Lung (tissue), 12 donors: Measurements from ENCODE around the gene GPR89B. TPM values are rescaled to one million over a fixed set of nuclear protein-coding genes. Genes with fewer than 3 reads are reported as not detected.
A peak's percentile ranks its signal among the peaks of the same experiment; 100 is the strongest.

Experiments used
- ATAC-seq: fragments of 200-7000 bp; cut with Tn5 transposase; one replicate; pipeline ENCODE4 v1.9.1; 2020; ENCODE audit warnings: moderate number of reproducible peaks; ENCODE audit not compliant: insufficient read depth, low FRiP score
- DNase-seq, 3 donors: peaks; one replicate each; pipeline ENCODE4 v3.0.0-alpha.2; 2013 to 2017
- H3K27ac ChIP-seq, 2 donors: one replicate each; pipeline ENCODE4 v1.5.1; 2013; ENCODE audit warnings: mild to moderate bottlenecking in 2 of 2, moderate library complexity in 2 of 2, control low read depth in 1 of 2, inconsistent platforms in 1 of 2, low read depth in 1 of 2, low read length in 1 of 2
- H3K27me3 ChIP-seq, 3 donors: one replicate each; pipeline ENCODE4 v1.5.1; 2013; ENCODE audit warnings: low read length in 2 of 3; ENCODE audit not compliant: control insufficient read depth in 3 of 3, insufficient read depth in 3 of 3
- H3K36me3 ChIP-seq, 4 donors: one replicate each; pipeline ENCODE4 v1.5.1; 2013; ENCODE audit warnings: low read length in 4 of 4, mild to moderate bottlenecking in 1 of 4, moderate library complexity in 1 of 4; ENCODE audit not compliant: control insufficient read depth in 4 of 4, insufficient read depth in 4 of 4
- H3K4me1 ChIP-seq, 5 donors: one replicate each; pipeline ENCODE4 v1.5.1; 2013; ENCODE audit warnings: low read length in 5 of 5, mild to moderate bottlenecking in 2 of 5, moderate library complexity in 1 of 5; ENCODE audit not compliant: control insufficient read depth in 5 of 5, insufficient read depth in 5 of 5
- H3K4me3 ChIP-seq: one replicate; pipeline ENCODE4 v1.5.1; 2013; ENCODE audit warnings: mild to moderate bottlenecking, control low read depth, moderate library complexity
- H3K9ac ChIP-seq, 2 donors: one replicate each; pipeline ENCODE4 v1.5.1; 2013; ENCODE audit warnings: low read length in 2 of 2, control low read depth in 1 of 2; ENCODE audit not compliant: insufficient read depth in 1 of 2
- H3K9me3 ChIP-seq, 4 donors: one replicate each; pipeline ENCODE4 v1.5.1; 2013; ENCODE audit warnings: low read length in 3 of 4, mild to moderate bottlenecking in 1 of 4, moderate library complexity in 1 of 4; ENCODE audit not compliant: control insufficient read depth in 4 of 4, insufficient read depth in 3 of 4
- CTCF ChIP-seq: IDR thresholded peaks from 2 replicates; pipeline ENCODE4 v1.5.1; 2012; ENCODE audit warnings: mild to moderate bottlenecking; ENCODE audit errors: control extremely low read depth, extremely low read depth
- WGBS, 2 donors: extraction: QIAGEN DNeasy Blood & Tissue Kit; methylation state at CpG; one replicate each; pipeline ENCODE4 v1.1.7; 2013; 5-methylcytosine and 5-hydroxymethylcytosine counted together
- polyA plus RNA-seq, 2 donors: library from polyadenylated mRNA; stranded (reverse); fragments of 200-250 nt; gene quantifications; one replicate each; pipeline ENCODE4 v1.2.1, GENCODE V29; 2013
- total RNA-seq, 2 donors: library from RNA; depleted of rRNA in 1 of 2; stranded (reverse); fragments of >200 nt in 1 of 2; gene quantifications; one replicate each; pipeline ENCODE4 v1.2.1, GENCODE V29; 2014 to 2021
- donor health status: control.
- donor health status: control.
- donor health status: Bipolar disorder and iron deficiency.
- donor health status: healthy.
- donor health status: DM: yes; HTN: yes; CAD: no.

GPR89B gene
- total and polyA plus RNA-seq, 4 donors = 7.7 to 40.0 (median 10.3) TPM

- DNase-seq (peak; percentile 60 to 82 (median 82)), ATAC-seq (peak; percentile 65)
- Histone ChIP-seq H3K36me3 (no peaks in the 10 kb centered on the region), H3K9me3 (no peaks in the 10 kb centered on the region), H3K27ac (no peak overlapping the region), H3K27me3 (no peaks in the 10 kb centered on the region), H3K9ac (no peak overlapping the region), H3K4me1 (peaks cover 0 to 41% (median 3%) of the 10 kb centered on the region in 5 donors), H3K4me3 (no peak overlapping the region)
- peak; percentile 92 for TF ChIP-seq CTCF
- 5 to 10% methylated on average over 1 of the region's 1 CpG for WGBS, 2 donors
These were observed 35.4 kb upstream of the GPR89B start for GRCh38 chr1:147892731-147893214.

- WGBS, 2 donors = 78 to 86% methylated on average over 4 of the region's 4 CpGs
- no peak for TF ChIP-seq CTCF
- no peak overlapping the region for H3K4me3 ChIP-seq
- DNase-seq (no peak), ATAC-seq (no peak)
- no peaks in the 10 kb centered on the region for H3K27me3 ChIP-seq
- no peaks in the 10 kb centered on the region for H3K9me3 ChIP-seq
- H3K4me1 ChIP-seq = peaks cover 0 to 21% (median 0%) of the 10 kb centered on the region in 5 donors
- H3K9ac ChIP-seq = no peak overlapping the region
- H3K27ac ChIP-seq = no peak overlapping the region
- H3K36me3 ChIP-seq = no peaks in the 10 kb centered on the region
These were observed 33.1 kb upstream of the GPR89B start for GRCh38 chr1:147895123-147895522.

DNA sequence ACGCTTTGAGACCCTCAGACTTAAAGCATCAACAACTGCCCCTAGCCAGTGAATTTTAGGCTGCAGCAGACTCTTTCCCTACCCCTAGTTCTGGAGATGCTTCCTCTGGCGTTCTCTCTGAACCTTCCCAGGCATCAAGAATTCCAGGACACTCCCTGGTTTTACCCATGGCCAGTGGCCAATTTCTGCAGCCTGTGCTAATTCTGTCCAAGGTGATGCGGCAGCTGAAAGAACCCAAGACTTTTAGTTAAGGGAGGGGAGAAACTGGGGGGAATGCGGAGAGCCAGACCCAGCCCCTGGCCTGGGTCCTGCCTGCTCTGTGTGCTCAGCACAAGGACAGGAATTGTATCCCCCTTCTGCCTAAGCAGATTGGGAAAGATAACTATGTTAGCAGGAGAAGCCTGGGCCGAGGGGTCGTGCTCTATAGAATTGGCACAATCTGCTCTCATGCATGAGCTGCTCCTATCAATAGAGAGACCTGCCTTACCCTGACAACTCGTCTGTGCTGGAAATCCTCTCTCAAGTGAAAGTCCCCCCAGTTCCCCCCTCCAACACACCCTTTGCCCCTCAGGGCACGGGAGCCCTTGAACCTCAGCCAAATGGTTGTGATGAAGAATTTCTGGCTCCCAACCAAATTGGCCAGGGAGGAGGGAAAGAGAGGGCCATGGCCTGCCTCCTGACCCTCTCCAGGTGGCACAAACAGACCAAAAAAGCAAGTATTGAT lies 31.0 kb upstream of the GPR89B start:
- no peak for DNase-seq
- ATAC-seq = no peak
- Histone ChIP-seq H3K9ac (no peak overlapping the region), H3K36me3 (no peaks in the 10 kb centered on the region), H3K4me1 (peaks cover 0 to 14% (median 0%) of the 10 kb centered on the region in 5 donors), H3K27ac (no peak overlapping the region), H3K9me3 (no peaks in the 10 kb centered on the region), H3K27me3 (no peaks in the 10 kb centered on the region), H3K4me3 (no peak overlapping the region)
- 58 to 70% methylated on average over 8 of the region's 8 CpGs for WGBS, 2 donors
- no peak for TF ChIP-seq CTCF
